HepG2 (cell line): Measurements from ENCODE around the gene EI24. TPM values are rescaled to one million over a fixed set of nuclear protein-coding genes. Genes with fewer than 3 reads are reported as not detected.

Source experiments
- ATF2 ChIP-seq: sonication (generic); formaldehyde crosslinking; IDR thresholded peaks from 2 replicates; pipeline ENCODE4 v1.4.0; 2020; ENCODE audit warnings: missing genetic modification reagents
- CENPT ChIP-seq: sonication (generic); formaldehyde crosslinking; IDR thresholded peaks from 2 replicates; pipeline ENCODE4 v1.8.0; 2022; ENCODE audit warnings: low read depth, mild to moderate bottlenecking, moderate library complexity, missing genetic modification reagents
- CHD2 ChIP-seq: IDR thresholded peaks from 2 replicates; pipeline ENCODE4 v1.6.1; 2011; ENCODE audit warnings: low read depth, low read length, improper control_type of control experiment
- DPF2 ChIP-seq: sonication (generic); formaldehyde crosslinking; IDR thresholded peaks from 2 replicates; pipeline ENCODE4 v1.4.0; 2020; ENCODE audit warnings: mild to moderate bottlenecking, low read depth, missing genetic modification reagents, borderline replicate concordance
- IRF9 ChIP-seq: sonication (generic); formaldehyde crosslinking; IDR thresholded peaks from 2 replicates; pipeline ENCODE4 v1.8.0; 2022; ENCODE audit warnings: missing genetic modification reagents, mild to moderate bottlenecking, borderline replicate concordance
- KIAA2018 ChIP-seq: sonication (generic); formaldehyde crosslinking; IDR thresholded peaks from 2 replicates; pipeline ENCODE4 v1.5.0; 2020; ENCODE audit warnings: mild to moderate bottlenecking, missing genetic modification reagents, borderline replicate concordance
- MIXL1 ChIP-seq: IDR thresholded peaks from 2 replicates; pipeline ENCODE4 v1.6.1; 2016
- MLXIP ChIP-seq: sonication (generic); formaldehyde crosslinking; IDR thresholded peaks from 2 replicates; pipeline ENCODE4 v1.9.0; 2021; ENCODE audit warnings: missing genetic modification reagents, borderline replicate concordance
- NFRKB ChIP-seq: fragments of 450-650 bp; IDR thresholded peaks from 2 replicates; pipeline ENCODE4 v1.6.1; 2017
- ZBTB49 ChIP-seq: sonication (generic); formaldehyde crosslinking; IDR thresholded peaks from 2 replicates; pipeline ENCODE4 v1.4.0; 2020; ENCODE audit warnings: missing genetic modification reagents, borderline replicate concordance
- polyA plus RNA-seq, 8 experiments: library from polyadenylated mRNA; depleted of rRNA in 3 of 8; stranded (reverse) in 7 of 8; unstranded in 1 of 8; fragments of >200 nt; fragmentation: Illumina TruSeq in 4 of 8; extraction: Trizol in 4 of 8; gene quantifications; 2 replicates each; pipeline versions ENCODE4 v1.2.1 to v1.2.3, GENCODE V29; 2011 to 2016; ENCODE audit warnings: low read depth in 4 of 8, missing spikeins in 1 of 8, mixed read lengths in 1 of 8; ENCODE audit not compliant: insufficient read depth in 1 of 8
- total RNA-seq, 5 experiments: library from RNA; depleted of rRNA; stranded (reverse); fragments of >200 nt; fragmentation: Illumina TruSeq; extraction: Trizol; gene quantifications; 2 replicates each; pipeline ENCODE4 v1.2.3, GENCODE V29; 2016; ENCODE audit warnings: low read depth in 1 of 5

EI24 gene
- total and polyA plus RNA-seq, 2 of the 13 experiments (the other 11 are each of a cell fraction or from before 2014, with no cell fraction given): 84.7 to 126 TPM

- TF ChIP-seq KIAA2018 (CRISPR knock-in tag) (0 out of 2 replicates have a peak, but pooled peaks have one; percentile 33), ATF2 (CRISPR knock-in tag) (peak; percentile 54; the same call in 1 of the 2 replicates), CENPT (CRISPR knock-in tag) (no peak; the same call in 1 of the 2 replicates), CHD2 (peak; percentile 37; the same call in 1 of the 2 replicates), MIXL1 (CRISPR knock-in tag) (peak; percentile 54), IRF9 (CRISPR knock-in tag) (0 out of 2 replicates have a peak, but pooled peaks have one; percentile 13), ZBTB49 (no peak), MLXIP (no peak), NFRKB (no peak), DPF2 (CRISPR knock-in tag) (no peak)
These were observed at the start of gene EI24 (continued) for GRCh38 chr11:125568970-125569914.
